GM18873 (cell line): ENCODE measurements around the gene KIF4A.

Experiments used
- ATAC-seq: cut with Tn5 transposase; IDR thresholded peaks from one replicate; pipeline ENCODE4 v1.9.1; 2021; ENCODE audit warnings: mild to moderate bottlenecking, moderate library complexity, moderate number of reproducible peaks; ENCODE audit not compliant: unreplicated experiment, low FRiP score

The KIF4A gene

DNA sequence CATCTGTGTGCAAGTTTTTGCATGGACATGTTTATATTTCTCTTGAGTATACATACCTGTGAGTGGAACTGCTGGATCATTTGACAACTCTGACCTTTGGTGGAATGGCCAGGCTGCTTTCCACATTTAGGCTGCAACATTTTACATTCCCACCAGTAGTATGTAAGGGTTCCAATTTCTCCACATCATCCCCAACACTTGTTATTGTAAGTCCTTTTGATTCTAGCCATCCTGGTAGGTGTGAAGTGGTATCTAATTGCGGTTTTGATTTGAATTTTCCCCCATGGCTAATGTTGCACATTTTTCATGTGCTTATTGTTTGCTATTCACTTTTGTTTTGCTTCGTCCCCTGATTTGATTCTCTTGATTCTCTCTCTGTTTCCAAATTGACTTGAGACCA is 171.1 kb downstream of the KIF4A start:
- no peak for ATAC-seq

DNA sequence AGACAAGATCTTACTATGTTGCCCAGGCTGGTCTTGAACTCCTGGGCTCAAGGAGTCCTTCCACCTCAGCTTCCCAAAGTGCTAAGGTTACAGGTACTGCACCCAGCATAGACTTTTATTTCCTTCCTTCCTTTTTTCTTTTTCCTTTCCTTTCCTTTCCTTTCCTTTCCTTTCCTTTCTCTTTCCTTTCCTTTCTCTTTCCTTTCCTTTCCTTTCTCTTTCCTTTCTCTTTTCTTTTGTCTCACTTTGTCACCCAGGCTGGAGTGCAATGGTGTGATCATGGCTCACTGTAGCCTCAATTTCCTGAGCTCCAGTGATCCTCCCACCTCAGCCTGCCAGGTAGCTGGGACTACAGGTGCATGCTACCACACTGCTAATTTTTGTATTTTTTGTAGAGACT is 174.1 kb downstream of the KIF4A start:
- no peak for ATAC-seq

DNA sequence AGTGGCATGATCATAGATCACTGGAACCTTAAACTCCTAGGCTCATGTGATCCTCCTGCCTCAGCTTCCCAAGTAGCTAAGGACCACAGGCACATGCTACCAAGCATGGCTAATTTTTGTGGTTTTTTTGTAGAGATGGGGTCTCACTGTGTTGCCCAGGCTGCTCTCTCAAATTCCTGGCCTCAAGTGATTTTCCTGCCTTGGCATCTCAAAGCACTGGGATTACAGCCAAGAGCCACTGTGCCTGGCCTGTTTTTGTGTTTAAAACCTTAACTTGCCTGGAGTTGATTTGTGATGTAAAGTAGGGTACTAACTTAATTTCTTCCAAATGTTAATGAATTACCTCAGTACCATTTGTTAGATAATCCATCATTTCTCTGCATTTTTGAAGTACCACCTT is 177.1 kb downstream of the KIF4A start:
- ATAC-seq, result no peak

DNA sequence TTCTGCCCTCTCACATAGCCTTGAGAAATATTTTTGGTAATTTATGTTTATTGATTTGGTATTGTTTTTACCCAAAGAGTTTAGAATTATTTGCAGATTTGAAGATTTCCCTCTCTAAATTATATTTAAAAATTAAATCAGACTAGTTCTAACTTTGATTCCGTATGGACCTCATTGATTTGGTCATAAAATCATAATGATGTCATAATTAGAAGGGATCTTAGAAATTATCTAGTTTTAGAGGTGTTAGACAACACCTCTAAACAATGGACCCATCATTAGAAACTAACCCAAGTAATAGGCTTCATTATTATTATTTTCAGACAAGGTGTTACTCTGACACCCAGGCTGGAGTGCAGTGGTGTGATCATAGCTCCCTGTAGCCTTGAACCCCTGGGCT is 178.8 kb downstream of the KIF4A start:
- no peak for ATAC-seq
